Tongue (tissue), 2 donors: ENCODE data around the gene RIMS1. TPM values are rescaled to one million over a fixed set of nuclear protein-coding genes. Genes with fewer than 3 reads are reported as not detected.
"Not testable (repeated sequence)": the region's sequence is repeated elsewhere in the genome, so short reads cannot be mapped to it uniquely, and the experiment has no call there.

Experiments used
- DNase-seq: peaks from one replicate; pipeline ENCODE4 v3.0.0-alpha.2; 2015
- total RNA-seq: library from RNA; depleted of rRNA; stranded (reverse); fragments of >200 nt; gene quantifications from one replicate; pipeline ENCODE4 v1.2.3, GENCODE V29; 2014

The RIMS1 gene
- total RNA-seq, 1 donor from 2014 or later: 2.3 TPM

GRCh38 chr6:71983131-71983530 lies 96.8 kb downstream of the RIMS1 start:
- no peak for DNase-seq

GRCh38 chr6:71994705-71995271 lies 108.4 kb downstream of the RIMS1 start:
- DNase-seq: no peak

- no peak for DNase-seq
Measured at GRCh38 chr6:71997341-71997740, 111.0 kb downstream of the RIMS1 start.

GRCh38 chr6:72002415-72002814 lies 116.1 kb downstream of the RIMS1 start:
- DNase-seq: no peak

- DNase-seq: not testable (repeated sequence)
Measured at GRCh38 chr6:72006591-72006990, 120.2 kb downstream of the RIMS1 start.

- DNase-seq: no peak
Measured at GRCh38 chr6:72022830-72023229, 136.5 kb downstream of the RIMS1 start.

GRCh38 chr6:72031471-72031870 lies 145.1 kb downstream of the RIMS1 start:
- DNase-seq: no peak

- no peak for DNase-seq
Measured at GRCh38 chr6:72032086-72032485, 145.7 kb downstream of the RIMS1 start.

GRCh38 chr6:72035486-72035885 lies 149.1 kb downstream of the RIMS1 start:
- DNase-seq: no peak

- DNase-seq: no peak
Measured at GRCh38 chr6:72035966-72036365, 149.6 kb downstream of the RIMS1 start.

- peak; percentile 17 for DNase-seq
Measured at GRCh38 chr6:72037006-72037405, 150.7 kb downstream of the RIMS1 start.

GRCh38 chr6:72040111-72040510 lies 153.8 kb downstream of the RIMS1 start:
- peak; percentile 45 for DNase-seq

GRCh38 chr6:72042088-72042487 lies 155.7 kb downstream of the RIMS1 start:
- DNase-seq: peak; percentile 9

- no peak for DNase-seq
Measured at GRCh38 chr6:72048080-72048479, 161.7 kb downstream of the RIMS1 start.

- DNase-seq: no peak
Measured at GRCh38 chr6:72049376-72049775, 163.0 kb downstream of the RIMS1 start.

- no peak for DNase-seq
Measured at GRCh38 chr6:72061286-72061685, 174.9 kb downstream of the RIMS1 start.

GRCh38 chr6:72064399-72064975 lies 178.1 kb downstream of the RIMS1 start:
- DNase-seq: no peak

GRCh38 chr6:72078096-72078495 lies 191.7 kb downstream of the RIMS1 start:
- DNase-seq: no peak

- no peak for DNase-seq
Measured at GRCh38 chr6:72080260-72080941, 194.1 kb downstream of the RIMS1 start.

- no peak for DNase-seq
Measured at GRCh38 chr6:72081871-72082270, 195.5 kb downstream of the RIMS1 start.

GRCh38 chr6:72083976-72084375 lies 197.6 kb downstream of the RIMS1 start:
- DNase-seq: no peak

GRCh38 chr6:72084992-72085569 lies 198.7 kb downstream of the RIMS1 start:
- peak; percentile 67 for DNase-seq

GRCh38 chr6:72094506-72094905 lies 208.2 kb downstream of the RIMS1 start:
- DNase-seq: no peak

GRCh38 chr6:72102561-72102960 lies 216.2 kb downstream of the RIMS1 start:
- no peak for DNase-seq
